ENCODE results near the gene KIF1B.
"Not testable (repeated sequence)": the region's sequence is repeated elsewhere in the genome, so short reads cannot be mapped to it uniquely, and the experiment has no call there.

DNA sequence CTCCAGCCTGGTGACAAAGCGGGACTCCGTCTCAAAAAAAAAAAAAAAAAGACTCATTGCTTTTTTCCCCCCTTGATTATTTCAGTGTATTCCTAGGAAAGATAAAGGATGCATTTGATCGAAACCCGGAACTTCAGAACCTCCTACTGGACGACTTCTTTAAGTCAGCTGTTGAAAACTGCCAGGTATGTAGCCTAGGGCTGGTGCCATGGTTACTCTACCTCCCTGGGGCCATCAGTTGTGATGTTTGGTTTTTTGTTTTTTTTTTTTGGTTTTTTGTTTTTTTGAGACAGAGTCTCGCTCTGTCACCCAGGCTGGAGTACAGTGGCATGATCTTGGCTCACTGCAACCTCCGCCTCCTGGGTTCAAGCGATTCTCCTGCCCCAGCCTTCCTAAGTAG, 208.4 kb downstream of the KIF1B start:
- TF ChIP-seq, protein P1, sequence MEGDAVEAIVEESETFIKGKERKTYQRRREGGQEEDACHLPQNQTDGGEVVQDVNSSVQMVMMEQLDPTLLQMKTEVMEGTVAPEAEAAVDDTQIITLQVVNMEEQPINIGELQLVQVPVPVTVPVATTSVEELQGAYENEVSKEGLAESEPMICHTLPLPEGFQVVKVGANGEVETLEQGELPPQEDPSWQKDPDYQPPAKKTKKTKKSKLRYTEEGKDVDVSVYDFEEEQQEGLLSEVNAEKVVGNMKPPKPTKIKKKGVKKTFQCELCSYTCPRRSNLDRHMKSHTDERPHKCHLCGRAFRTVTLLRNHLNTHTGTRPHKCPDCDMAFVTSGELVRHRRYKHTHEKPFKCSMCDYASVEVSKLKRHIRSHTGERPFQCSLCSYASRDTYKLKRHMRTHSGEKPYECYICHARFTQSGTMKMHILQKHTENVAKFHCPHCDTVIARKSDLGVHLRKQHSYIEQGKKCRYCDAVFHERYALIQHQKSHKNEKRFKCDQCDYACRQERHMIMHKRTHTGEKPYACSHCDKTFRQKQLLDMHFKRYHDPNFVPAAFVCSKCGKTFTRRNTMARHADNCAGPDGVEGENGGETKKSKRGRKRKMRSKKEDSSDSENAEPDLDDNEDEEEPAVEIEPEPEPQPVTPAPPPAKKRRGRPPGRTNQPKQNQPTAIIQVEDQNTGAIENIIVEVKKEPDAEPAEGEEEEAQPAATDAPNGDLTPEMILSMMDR (IDR thresholded peaks at IDR 0.05; ENCODE audit: borderline replicate concordance, extremely low read depth, low read length, poor library complexity, severe bottlenecking), result not testable (repeated sequence)
- not testable (repeated sequence) for TF ChIP-seq EZH2 (IDR thresholded peaks at IDR 0.05; ENCODE audit: borderline replicate concordance, low read depth, low read length, severe bottlenecking)
